ENCODE results near the gene ANO6. TPM values are rescaled to one million over a fixed set of nuclear protein-coding genes. Genes with fewer than 3 reads are reported as not detected.
A peak's percentile ranks its signal among the peaks of the same experiment; 100 is the strongest.
"Not testable (repeated sequence)": the region's sequence is repeated elsewhere in the genome, so short reads cannot be mapped to it uniquely, and the experiment has no call there.

Gene ANO6
- polyA plus RNA-seq, 4 donors: 67.9 to 81.6 (median 79.9) TPM

DNA sequence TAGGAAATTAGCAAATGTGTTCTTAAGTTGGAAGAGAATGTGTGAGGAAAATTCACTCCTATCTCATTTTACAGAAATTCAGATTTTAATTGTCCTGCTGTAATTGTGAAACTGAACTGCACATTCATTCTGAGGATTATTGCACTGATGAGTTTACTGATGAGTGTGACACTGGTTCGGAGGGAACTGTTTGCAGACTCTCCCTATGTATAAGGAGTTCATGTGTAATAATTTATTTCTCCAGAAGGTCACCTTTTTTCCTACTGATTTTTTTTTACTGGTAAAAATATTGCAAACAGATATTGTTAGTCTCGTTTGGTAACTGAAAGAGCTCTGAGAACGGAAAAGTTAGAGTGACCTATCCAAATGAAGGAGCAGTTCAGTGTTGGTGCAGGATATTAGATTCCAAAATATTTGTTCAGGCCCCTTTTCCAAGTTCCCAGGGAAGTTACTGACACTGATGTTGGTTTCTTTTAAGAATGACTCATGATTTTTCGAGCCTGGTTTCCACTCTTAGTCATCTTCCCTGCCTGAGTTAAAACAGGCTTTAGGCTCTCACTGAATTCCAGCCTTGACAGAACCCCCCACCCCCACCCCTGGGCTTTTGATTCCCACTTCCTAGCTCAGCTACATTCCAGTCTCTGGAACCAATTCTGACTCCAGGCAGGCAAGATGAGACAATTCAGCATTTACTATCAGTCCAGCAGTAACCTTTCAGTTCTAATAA lies 18.4 kb downstream of the ANO6 start:
- peak in 1 of 4 donors; percentile 31 for DNase-seq (ENCODE audit: low read depth in 4 of 4, low spot score in 3 of 4)

- no peak for DNase-seq (ENCODE audit: low read depth in 4 of 4, low spot score in 3 of 4)
Measured at GRCh38 chr12:45235087-45236025, 19.5 kb downstream of the ANO6 start.

DNA sequence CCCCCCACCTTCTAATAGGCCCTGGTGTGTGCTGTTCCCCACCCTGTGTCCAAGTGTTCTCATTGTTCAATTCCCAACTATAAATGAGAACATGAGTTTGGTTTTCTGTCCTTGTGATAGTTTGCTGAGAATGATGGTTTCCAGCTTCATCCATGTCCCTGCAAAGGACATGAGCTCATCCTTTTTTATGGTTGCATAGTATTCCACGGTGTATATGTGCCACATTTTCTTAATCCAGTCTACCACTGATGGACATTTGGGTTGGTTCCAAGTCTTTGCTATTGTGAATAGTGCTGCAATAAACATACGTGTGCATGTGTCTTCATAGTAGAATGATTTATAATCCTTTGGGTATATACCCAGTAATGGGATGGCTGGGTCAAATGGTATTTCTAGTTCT lies 20.5 kb downstream of the ANO6 start:
- not testable (repeated sequence) for DNase-seq (ENCODE audit: low read depth in 4 of 4, low spot score in 3 of 4)

DNA sequence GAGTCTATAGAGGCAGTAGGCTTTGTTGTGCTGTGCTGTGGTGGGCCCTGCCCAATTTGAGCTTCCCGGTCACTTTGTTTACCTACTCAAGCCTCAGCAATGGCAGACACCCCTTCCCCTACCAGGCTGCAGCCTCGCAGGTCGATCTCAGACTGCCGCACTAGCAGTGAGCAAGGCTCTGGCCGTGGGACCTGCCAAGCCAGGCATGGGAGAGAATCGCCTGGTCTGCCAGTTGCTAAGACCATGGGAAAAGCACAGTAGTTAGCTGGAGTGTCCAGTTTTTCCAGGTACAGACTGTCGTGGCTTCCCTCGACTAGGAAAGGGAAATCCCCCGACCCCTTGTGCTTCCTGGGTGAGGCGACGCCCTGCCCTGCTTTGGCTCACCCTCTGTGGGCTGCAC lies 26.3 kb downstream of the ANO6 start:
- no peak for DNase-seq (ENCODE audit: low read depth in 4 of 4, low spot score in 3 of 4)

- DNase-seq (ENCODE audit: low read depth in 4 of 4, low spot score in 3 of 4): no peak
Measured at GRCh38 chr12:45243963-45244362, 28.1 kb downstream of the ANO6 start.

DNA sequence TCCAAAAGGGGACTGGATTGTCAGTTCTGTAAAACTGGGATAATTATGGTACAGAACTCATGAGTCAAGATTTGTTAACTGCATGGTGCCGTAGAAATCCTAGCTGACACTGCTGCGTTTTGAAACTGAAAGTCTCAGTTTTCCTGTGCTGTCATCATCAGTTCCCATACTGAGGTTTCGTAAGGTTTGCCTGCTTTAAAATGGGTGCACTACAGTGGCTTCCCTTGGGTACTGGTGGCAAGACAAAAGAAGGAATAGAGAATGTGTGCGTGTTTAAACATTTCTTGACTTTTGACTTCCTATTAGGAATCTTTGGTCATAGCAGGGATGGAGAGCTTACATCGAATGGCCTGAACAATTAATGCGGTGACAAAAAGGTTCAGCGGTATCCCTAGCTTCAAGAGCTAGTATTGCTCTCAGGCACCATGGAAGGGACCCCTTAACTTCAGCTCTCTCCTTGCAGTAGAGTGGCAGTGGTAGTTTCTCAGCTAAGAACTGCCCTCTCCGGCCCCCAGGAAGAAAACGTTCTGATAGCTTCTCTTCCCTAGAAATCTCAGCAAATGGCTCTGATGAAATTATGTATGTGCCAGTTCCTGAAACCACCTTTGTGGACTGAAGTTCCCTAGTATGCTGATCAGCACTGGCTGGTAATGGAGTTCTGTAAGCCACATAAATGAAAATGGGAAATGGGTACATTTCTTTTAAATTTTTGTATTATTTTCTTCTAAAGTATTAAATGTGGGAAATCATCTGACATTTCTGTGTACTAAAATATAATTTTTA lies 28.9 kb downstream of the ANO6 start:
- DNase-seq (ENCODE audit: low read depth in 4 of 4, low spot score in 3 of 4): no peak

DNA sequence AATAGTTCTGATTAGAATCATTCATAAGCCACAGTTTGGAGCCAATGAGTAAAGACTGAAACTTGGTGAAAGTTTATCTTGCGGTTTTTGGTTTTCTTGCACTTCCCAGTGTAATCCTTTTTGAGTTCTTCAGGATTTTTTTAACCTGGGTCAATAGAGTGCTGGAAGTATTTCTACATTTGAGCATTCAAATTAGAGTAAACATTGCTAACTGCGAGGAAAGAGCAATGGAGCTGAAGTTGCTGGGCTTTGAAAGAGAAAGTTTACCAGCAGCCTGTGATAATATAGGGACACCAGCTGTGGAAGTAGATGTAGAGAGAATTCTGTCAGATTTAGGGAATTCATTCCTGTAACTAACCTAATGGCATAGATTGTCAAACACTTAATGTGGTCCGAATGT lies 30.3 kb downstream of the ANO6 start:
- DNase-seq (ENCODE audit: low read depth in 4 of 4, low spot score in 3 of 4): no peak

DNA sequence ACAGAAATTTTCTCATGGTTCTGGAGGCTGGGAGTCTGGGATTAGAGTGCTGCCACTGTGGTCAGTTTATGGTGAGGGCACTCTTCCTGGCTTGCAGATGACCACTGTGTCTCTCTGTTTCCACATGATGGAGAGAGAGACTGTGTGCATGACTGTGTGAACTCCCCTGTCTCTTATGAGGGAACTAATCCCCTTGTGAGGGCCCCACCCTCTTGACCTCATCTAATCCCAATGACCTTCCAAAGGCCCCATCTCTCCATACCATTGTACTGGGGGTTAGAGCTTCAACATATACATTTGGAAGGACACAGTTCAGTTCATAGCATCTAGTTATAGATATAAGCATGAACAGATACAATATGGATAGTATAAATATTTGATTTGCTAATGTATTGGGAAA lies 31.7 kb downstream of the ANO6 start:
- no peak for DNase-seq (ENCODE audit: low read depth in 4 of 4, low spot score in 3 of 4)

DNA sequence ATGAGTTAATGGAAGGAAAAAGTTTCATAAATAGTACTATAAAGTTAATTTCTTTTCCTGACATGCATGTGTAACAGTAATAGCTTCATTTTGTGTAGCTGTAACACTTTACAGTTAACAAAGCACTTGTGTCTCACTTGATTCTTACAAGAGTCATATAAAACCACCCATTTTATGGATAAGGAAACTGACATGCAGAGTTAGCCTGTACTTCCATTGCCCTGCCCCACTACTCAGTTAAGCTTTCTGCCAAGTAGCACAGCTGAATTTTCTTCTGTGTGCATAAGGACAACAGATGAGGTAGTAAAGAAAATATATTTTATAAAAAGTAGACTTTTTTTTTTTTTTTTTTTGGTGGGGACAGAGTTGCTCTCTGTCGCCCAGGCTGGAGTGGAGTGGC lies 32.2 kb downstream of the ANO6 start:
- DNase-seq (ENCODE audit: low read depth in 4 of 4, low spot score in 3 of 4): no peak

- DNase-seq (ENCODE audit: low read depth in 4 of 4, low spot score in 3 of 4): no peak
Measured at GRCh38 chr12:45254254-45254653, 38.4 kb downstream of the ANO6 start.

GRCh38 chr12:45256721-45257120 lies 40.8 kb downstream of the ANO6 start:
- no peak for DNase-seq (ENCODE audit: low read depth in 4 of 4, low spot score in 3 of 4)

DNA sequence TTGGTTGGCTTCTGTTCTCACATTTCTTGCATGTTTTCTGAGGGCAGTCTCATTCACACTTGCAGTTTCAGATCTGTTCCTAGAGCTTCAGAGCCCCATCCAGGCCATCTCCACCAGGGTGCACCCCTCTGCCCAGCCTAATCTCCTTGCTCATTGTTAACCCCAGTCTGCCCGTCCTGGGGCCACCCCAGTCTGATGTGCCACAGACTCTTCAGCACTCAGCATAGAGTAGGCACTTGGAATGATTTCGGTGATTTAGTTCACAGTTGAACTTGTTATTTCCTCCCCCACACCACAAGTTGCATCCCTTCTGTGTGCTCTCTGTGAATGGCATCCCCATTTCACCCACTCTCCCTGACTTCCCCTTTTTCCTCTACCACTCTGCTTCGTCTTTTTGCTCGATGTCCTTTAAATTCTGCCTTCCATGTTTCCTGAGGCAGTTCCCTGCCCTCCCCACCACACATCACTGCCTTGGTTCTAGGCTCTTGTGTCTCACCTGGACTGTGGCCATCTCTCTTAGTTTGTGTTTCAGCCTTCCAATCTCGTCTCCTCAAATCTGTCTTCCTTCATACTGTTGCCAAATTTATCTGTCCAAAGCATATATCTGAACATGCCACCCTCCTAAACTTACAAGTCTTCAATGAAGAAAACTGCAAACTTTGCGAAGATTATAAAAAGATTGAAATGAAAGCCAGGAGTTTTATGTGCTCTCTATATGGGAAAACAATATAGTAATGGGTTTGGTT lies 41.5 kb downstream of the ANO6 start:
- no peak for DNase-seq (ENCODE audit: low read depth in 4 of 4, low spot score in 3 of 4)

DNA sequence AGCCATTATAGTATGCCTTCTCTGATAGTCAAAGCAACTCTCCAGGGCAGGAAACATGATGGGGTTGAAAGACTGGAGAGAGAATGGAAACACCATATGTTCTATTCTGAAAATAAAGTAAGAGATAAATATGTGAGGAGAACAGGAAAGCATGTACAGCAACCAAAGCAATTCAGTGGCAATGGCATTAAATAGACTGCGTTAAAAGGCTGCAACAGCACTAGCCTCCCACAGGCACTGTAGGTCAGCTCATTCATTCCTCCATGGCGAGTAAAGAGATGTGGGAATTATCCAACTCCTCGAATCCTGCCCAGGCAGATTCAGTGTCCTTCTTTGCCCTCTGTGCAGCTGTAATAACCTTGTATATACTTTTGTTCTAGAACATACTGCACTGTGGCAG lies 43.8 kb downstream of the ANO6 start:
- DNase-seq (ENCODE audit: low read depth in 4 of 4, low spot score in 3 of 4): no peak

- no peak for DNase-seq (ENCODE audit: low read depth in 4 of 4, low spot score in 3 of 4)
Measured at GRCh38 chr12:45260104-45260815, 44.4 kb downstream of the ANO6 start.

- no peak for DNase-seq (ENCODE audit: low read depth in 4 of 4, low spot score in 3 of 4)
Measured at GRCh38 chr12:45260854-45261253, 45.0 kb downstream of the ANO6 start.

- DNase-seq (ENCODE audit: low read depth in 4 of 4, low spot score in 3 of 4): not testable (repeated sequence)
Measured at GRCh38 chr12:45262185-45262584, 46.3 kb downstream of the ANO6 start.

GRCh38 chr12:45263587-45263986 lies 47.7 kb downstream of the ANO6 start:
- no peak for DNase-seq (ENCODE audit: low read depth in 4 of 4, low spot score in 3 of 4)

DNA sequence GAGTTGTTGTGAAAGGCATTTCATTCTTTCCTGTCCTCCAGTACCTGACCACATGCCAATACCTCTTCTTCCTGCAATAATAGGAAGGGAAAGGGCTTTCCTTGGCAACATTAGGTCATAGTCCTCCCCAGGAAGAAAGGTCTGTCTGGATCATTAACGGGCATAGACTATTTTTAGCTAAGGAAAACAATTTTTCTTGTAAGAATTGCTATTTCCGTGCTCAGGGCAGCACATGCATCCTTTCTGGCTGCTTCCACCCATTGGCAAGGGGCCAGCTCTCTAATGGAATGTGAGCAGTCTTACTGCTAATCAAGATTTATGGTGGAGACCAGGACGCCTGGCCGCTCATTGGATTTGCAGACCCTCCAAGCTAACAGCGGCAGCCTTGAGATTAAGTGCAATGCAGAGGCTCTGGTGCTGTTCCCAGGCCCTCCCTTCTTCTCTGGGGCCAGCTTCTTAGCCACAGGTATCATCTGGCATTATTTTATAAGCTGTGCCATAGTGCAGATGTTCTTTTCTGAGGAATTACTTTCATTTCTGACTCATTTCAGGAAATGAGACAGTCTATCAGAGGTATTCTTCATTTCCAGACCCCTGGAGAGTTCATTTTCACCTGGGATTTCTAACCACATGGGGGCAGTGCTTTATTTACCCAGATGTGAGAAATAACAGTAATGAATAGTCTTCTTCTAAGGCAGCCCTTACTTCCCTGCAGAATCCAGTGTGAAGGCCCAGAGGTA lies 52.9 kb downstream of the ANO6 start:
- DNase-seq (ENCODE audit: low read depth in 4 of 4, low spot score in 3 of 4): peak; percentile 83 to 93 (median 86)

GRCh38 chr12:45269412-45269751 lies 53.5 kb downstream of the ANO6 start:
- no peak for DNase-seq (ENCODE audit: low read depth in 4 of 4, low spot score in 3 of 4)
